GM15510 (cell line): ENCODE results near the gene CHMP1A.

ENCODE experiments used
- POLR2A ChIP-seq: IDR thresholded peaks from 3 replicates; pipeline ENCODE4 v1.6.1; 2011; ENCODE audit warnings: borderline replicate concordance; ENCODE audit not compliant: insufficient read length; ENCODE audit errors: extremely low read depth

Gene CHMP1A

DNA sequence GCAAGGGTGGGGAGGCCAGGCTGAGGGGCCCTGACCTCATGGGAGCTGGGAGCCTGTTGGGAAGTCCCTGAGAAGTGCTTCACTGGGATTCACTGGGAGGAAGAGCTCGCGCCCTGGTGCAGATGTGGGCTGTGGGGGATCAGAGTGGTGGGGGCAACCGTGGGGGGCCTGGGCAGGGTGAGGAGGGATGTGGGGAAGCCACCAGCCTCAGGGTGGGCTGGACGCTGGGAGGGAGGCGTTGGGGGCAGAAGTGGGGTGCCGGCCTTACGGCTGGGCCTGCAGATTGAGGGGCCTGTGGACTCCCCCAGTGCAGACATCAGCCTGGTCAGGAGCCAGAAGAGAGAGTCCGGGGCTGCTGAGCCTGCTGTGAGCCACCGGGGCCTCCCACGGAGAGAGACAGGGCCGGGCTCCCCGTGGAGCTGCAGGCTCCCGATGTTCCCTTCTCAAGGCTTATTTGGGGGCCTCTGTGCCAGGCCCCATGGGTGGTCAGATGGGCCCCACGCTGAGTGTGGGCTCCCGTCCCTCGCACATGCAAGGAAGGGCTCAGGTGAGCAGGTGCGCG, 36.3 kb downstream of the CHMP1A start:
- no peak for TF ChIP-seq POLR2A

DNA sequence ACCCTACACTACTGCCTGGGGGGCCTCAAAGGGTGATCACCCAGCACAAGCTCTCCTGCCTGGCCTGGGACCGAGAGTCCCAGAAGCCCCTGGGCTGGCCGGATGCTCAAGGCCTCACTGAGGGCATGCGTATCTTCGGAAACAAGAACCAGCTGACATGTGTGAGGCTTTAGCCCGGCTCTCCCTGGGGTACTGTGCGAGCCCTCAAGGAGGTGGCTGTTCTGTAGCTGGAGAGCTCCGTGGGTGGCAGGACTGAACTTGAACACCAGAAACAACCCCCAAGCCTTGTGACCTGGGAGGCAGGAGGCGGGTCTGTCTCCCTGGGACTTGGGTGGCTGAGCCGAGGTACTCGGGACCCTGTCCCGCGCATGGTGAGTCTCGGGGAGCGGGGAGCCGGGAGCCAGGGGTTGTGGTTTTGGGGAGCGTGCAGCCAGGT, 37.1 kb downstream of the CHMP1A start:
- TF ChIP-seq POLR2A: no peak

DNA sequence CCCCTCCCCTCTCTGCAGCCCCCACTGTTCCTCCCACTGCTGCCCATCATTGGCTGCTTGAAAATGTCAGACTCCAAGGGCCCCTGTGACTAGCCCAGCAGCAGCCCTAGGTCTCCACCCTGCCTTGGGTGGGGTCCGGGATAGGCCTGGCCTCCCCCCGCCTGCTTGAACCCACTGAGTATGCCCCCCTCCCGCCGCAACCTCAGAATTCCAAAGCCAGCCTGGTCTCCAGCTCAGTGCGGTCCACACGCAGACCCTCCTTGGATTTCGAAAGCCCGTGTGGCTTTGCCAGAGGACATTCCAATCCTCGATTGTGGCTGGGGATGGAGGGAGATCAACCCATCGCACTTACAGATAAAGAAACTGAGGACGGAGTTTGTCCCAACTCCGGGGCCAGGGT, 37.7 kb downstream of the CHMP1A start:
- TF ChIP-seq POLR2A: no peak

DNA sequence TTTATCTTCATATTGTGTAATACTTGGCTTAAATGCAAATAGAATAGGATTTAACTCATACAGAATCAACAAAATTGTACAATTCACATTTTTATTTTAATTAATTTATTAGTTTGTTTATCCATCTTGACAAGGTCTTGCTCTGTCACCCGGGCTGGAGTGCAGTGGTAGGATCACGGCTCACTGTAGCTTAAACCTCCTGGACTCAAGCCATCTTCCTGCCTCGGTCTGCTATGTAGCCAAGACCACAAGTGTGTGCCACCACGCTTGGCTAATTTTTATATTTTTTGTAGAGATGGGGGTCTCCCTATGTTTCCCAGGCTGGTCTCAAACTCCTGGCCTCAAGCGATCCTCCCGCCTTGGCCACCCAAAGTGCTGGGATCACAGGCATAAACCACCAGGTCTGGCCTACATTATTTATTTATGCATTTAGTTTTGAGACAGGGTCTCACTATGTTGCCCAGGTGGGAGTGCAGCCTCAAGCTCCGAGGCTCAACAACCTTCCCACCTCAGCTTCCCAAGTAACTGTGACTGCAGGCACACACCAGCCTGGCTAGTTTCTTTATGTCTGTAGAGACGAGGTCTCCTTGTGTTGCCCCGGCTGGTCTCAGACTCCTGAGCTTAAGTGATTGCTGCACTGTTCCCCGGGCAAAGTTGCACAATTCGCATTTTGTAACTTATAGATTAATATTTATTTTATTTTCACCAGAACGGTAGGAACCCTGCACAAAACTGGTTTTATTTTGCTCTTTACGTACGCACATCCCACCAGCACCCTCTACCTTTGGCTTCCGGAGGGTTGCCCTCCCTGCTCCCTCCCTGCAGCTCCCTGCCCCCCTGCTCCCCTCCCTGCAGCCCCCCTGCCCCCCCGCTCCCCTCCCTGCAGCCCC, 39.2 kb downstream of the CHMP1A start:
- TF ChIP-seq POLR2A: no peak

DNA sequence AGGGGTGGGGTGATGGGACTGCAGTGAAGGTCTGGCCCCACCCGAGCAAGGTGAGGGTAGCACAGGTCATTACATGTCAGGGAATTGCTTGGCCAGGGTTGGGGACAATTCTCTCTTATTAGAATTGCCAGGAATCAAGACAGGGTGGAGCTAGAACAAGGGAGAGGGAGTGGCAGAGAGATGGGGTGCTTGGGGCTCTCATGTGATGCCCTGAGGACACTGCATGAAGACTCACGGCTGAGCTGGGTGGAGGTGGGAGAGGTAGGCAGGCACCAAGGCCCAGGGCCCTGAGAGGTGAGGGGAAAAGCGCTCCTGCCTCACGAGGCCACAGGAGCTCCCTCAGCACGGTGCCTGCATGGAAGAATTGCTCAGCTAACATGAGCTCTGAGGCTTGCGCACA, 40.5 kb downstream of the CHMP1A start:
- TF ChIP-seq POLR2A: no peak

DNA sequence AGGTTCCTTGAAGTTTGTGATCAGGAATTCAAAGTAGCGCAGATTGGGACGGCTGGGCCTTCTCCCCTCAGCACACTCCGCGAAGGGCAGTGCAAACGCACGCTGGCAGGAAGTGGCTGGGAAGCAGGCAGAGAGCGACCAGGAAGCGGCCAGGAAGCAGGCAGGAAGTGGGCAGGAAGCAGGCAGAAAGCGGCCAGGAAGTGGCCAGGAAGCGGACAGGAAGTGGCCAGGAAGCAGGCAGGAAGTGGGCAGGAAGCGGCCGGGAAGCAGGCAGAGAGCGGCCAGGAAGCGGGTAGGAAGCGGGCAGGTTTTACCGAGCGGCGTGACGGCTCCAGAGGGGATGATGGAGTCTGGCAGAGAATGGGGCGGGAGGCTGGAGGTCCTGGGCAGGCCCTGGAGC, 40.9 kb downstream of the CHMP1A start:
- TF ChIP-seq POLR2A: no peak

DNA sequence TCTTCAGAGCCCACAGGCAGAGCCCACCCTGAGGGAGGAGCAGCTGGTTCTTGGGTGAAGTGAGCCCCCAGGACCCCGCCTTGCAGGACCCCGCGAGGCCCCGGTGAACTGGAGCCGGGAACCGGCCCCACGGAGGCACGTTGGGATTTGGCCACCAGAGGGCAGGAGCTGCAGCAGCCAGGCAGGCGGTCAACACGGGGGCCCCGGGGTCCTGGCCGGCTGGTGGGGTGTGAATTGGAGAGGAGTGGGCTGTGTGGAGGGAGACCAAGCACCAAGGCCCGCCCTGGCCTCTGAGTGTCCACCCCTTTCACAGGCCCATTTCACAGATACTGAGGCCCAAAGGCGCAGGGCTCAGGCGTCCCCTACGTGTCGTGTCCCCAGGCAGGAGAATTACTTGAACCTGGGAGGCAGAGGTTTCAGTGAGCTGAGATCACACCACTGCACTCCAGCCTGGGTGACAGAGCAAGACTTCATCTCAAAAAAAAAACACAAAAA, 41.9 kb downstream of the CHMP1A start:
- TF ChIP-seq POLR2A: no peak

DNA sequence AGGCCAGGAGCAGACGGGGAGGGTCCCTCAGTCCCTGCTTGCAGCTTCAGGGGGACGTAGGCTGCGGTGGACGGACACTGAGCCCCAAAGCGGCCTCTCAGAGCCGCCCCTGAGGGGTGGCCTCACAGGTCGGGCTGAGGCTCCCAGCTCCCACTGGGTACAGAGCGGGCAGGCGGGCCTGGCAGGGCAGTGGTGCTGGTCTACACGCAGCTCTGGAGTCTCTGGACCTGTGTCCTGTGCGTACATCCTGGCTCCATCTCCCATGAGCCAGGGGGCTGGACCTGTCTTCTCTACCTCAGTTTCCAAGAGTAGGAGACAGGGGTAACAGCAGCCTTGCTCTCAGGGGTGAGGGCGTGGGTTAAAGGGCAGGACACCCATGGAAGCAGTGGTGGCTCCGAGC, 42.3 kb downstream of the CHMP1A start:
- no peak for TF ChIP-seq POLR2A

DNA sequence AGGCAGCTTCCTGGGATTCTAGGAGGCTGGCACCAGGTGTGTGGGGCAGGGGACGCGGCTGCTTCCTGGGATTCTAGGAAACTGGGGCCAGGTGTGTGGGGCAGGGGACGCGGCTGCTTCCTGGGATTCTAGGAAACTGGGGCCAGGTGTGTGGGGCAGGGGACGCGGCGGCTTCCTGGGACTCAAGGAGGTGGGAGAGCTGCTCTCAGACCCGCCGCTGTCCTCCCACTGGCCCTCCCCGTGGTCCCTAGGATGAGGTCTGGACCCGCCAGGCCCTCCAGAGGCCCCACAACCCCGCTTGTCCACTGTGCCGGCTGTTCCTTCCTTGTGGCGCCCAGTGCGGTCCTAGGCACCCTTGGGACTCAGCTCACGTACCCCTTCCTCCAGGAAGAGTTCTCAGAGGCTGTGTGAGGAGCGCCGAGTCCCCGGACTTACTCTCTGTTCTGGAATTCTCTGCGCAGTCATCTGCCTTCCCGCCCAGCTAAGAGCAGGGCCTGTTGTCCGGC, 43.5 kb downstream of the CHMP1A start:
- no peak for TF ChIP-seq POLR2A

DNA sequence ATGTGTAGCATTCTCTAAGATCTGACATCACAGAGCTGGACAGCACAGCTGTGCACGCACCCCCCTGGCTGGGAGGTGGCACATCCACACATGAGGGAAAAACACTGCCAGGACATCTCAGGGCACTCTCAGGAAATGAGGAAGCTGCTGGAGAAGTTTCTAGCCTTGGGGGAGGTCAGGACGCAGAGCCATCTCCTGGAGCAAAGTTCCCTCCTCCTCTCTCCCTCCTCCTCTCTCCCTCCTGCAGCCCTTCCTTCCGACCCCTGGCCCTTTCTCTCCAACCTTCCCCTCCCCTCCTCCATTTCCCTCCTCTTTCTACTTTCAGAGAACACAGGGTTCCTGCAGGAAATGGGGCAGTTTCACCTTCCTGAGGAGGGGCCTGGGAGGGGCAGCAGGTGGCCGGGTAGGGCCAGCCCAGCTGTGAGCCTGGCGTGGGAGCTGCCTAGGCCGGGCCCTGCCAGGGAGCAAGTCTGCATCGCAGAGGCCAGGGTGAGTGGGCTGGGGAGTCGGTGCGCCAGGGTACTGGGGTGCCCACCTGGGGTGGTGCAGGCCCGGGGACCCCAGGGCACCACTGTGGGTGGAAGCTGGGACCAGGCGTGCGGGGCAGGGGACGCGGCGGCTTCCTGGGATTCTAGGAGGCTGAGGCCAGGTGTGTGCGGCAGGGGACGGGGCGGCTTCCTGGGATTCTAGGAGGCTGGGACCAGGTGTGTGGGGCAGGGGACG, 44.1 kb downstream of the CHMP1A start, which contains the start of gene DPEP1:
DPEP1 (plus strand) TSS at position 412 of the 723 bp plus-strand sequence. CDS start 16,769 bp downstream, outside the sequence.
- TF ChIP-seq POLR2A: no peak

DNA sequence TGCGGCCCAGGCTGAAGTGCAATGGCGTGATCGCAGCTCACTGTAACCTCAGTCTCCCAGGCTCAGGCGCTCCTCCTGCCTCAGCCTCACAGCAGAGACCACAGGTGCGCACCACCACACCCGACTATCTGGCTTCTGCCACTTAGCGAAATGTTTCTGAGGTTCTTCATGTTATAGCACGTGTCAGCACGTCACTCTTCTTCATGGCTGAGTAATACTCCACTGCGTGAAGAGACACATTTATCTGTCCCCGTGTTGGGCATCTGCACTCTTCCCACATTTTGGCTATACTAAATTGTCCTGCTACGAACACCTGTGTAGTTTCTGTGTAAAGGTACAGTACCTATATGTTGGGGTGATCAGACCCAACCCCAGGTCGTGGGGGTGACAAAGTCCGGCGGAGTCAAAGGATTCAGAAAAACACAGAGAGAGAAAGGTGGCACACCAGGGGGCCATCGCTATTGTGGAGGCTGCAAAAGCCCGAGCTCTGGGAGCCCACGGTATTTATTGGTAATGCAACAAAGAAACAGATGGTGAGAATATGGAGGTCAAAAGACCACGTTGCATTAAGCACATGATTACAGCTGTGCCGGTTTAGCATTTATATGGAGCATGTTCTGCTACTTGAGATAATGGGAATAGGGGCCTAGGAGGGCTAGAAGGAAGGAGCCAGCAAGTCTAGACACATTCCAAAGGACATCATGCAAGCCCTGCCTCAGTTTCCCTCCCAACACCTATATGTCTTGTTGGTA, 44.9 kb downstream of the CHMP1A start:
- no peak for TF ChIP-seq POLR2A

DNA sequence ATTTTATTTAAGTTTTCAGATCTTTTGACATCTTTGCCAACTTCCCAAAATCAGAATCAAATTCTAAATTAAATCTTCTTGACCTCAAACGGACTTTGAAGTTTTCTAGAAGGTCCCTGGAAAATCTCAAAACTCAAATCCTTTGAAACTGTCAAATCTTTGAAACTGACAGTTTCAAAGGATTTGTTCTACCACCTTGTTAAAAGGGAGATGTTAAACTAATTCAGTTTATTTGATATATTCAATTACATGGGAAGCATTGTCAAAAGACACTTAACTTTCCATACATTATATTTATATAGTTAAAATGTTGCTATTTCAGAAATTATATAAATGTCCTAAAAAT, 47.4 kb downstream of the CHMP1A start:
- TF ChIP-seq POLR2A: no peak

DNA sequence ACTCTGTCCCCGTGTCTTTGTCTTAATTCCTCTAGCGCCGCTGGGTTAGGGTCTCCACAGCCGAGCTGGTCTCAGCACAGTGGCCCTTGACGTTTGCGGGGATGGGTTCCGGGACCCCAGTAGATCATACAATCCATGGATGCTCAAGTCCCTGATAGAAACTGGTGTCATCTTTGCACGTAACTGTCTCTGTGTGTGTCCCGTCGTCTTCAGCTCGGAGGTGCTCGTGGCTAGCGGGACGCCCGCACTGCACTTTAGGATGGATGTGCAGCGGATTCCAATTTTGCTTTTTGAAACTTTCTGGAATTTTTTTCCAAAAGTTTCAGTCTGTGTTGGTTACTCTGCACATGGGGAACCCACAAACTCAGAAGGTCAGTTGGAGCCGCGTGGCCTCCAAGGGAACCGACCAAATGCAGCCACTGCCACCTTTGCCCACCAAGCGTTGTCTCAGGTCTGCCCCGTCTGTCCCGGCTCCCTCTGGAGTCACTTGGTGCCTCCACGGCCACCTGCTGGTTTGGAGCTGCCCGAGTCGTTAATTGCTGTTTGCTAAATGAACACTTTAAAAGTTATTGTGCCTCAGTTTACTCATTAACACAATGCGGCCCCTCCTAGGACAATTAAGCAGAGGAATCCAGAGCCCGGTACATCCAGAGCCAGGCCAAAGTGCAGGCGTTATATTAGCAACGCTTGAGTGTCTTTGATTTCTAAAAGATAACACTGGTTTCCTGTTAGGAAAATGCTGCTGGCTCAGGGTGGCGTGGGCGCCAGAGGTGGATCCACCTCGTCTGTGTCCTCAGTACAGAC, 49.4 kb downstream of the CHMP1A start:
- TF ChIP-seq POLR2A: no peak

DNA sequence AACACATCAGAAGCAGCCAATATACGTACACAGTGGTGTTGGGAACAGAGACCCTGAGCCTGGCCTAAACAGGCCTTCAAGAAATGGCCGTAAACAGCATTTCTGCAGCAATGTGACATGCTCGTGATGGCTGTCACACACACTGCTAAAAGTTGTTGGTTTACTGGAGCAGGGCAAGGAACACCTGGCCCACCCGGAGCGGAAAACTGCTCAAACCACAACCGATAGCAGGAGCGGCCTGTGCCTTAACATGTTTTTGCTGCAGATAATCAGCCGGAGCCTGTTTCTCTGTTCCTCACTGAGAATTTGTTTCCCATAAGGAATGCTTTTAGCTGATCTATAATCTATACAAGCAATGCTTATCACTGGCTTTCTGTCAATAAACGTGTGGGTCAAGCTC, 50.1 kb downstream of the CHMP1A start:
- no peak for TF ChIP-seq POLR2A
